Endothelial cell of umbilical vein (primary cell): ENCODE results near the gene C5orf58. TPM values are rescaled to one million over a fixed set of nuclear protein-coding genes. Genes with fewer than 3 reads are reported as not detected.

ENCODE experiments used
- BruUV-seq: library from RNA; stranded (reverse); fragments of 400-500 nt; replicated peaks from 2 replicates; lab custom pipeline; 2021; lab: Mats Ljungman, UMichigan
- CTCF ChIA-PET: fragments of 300-600, 350-600 bp; sonication (Branson Sonifier 250); formaldehyde crosslinking; loops from one replicate; lab custom pipeline; 2021; ENCODE audit warnings: antibody characterized with exemption, inconsistent platforms; lab: Charles Lee
- POLR2A ChIA-PET: fragments of 300-600, 350-600 bp; sonication (Branson Sonifier 250); formaldehyde crosslinking; loops from one replicate; lab custom pipeline; 2021; ENCODE audit warnings: antibody characterized with exemption, inconsistent platforms; lab: Charles Lee
- DNase-seq: peaks from one replicate; pipeline ENCODE4 v3.0.0-alpha.2; 2011; ENCODE audit warnings: low read depth, low spot score
- FAIRE-seq: peaks from 2 replicates; lab custom pipeline; 2011; peaks lifted over from hg19 to GRCh38; lab: Jason Lieb, UNC
- H2AFZ ChIP-seq: 2 replicates; pipeline ENCODE4 v1.6.0; 2012; ENCODE audit warnings: low read depth, low read length, control low read depth, inconsistent platforms
- H3K27ac ChIP-seq: 2 replicates; pipeline ENCODE4 v1.5.1; 2011; ENCODE audit warnings: low read depth, mild to moderate bottlenecking, control low read depth, low read length, moderate library complexity; ENCODE audit not compliant: insufficient read depth
- H3K27me3 ChIP-seq, 2 experiments: 2 replicates each; pipeline versions ENCODE4 v1.6.0 to v1.6.1; 2011; ENCODE audit warnings: low read length in 2 of 2, mixed read lengths in 1 of 2; ENCODE audit not compliant: control insufficient read depth in 2 of 2, insufficient read depth in 2 of 2
- H3K36me3 ChIP-seq, 2 experiments: 2 replicates in 1 of 2; 3 replicates in 1 of 2; pipeline ENCODE4 v1.5.1; 2011; ENCODE audit warnings: low read length in 2 of 2, mild to moderate bottlenecking in 1 of 2, moderate library complexity in 1 of 2; ENCODE audit not compliant: control insufficient read depth in 2 of 2, insufficient read depth in 2 of 2; ENCODE audit errors: extremely low read depth in 1 of 2
- H3K4me1 ChIP-seq: 3 replicates; pipeline ENCODE4 v1.5.1; 2011; ENCODE audit warnings: mild to moderate bottlenecking, low read length; ENCODE audit not compliant: control insufficient read depth, insufficient read depth; ENCODE audit errors: extremely low read depth
- H3K4me2 ChIP-seq: 2 replicates; pipeline ENCODE4 v1.6.1; 2011; ENCODE audit warnings: low read length, control low read depth, mixed read lengths; ENCODE audit not compliant: insufficient read depth
- H3K4me3 ChIP-seq, 3 experiments: fragments of 200-600 bp in 1 of 3; sonication (generic), shearing (Covaris generic) in 1 of 3; replicated peaks in 1 of 3; 2 replicates each; pipeline ENCODE4 v1.5.1; 2011 to 2016; ENCODE audit warnings: control low read depth in 3 of 3, low read length in 3 of 3, mild to moderate bottlenecking in 2 of 3, inconsistent platforms in 1 of 3, low read depth in 1 of 3, moderate library complexity in 1 of 3; ENCODE audit not compliant: insufficient read depth in 1 of 3
- H3K79me2 ChIP-seq: 2 replicates; pipeline ENCODE4 v1.6.0; 2012; ENCODE audit warnings: low read length, inconsistent platforms; ENCODE audit not compliant: control insufficient read depth, insufficient read depth
- H3K9ac ChIP-seq: replicated peaks from 2 replicates; pipeline ENCODE3; 2011; ENCODE audit warnings: low read length, control low read depth; ENCODE audit not compliant: insufficient read depth; ENCODE audit errors: extremely low read depth
- H3K9me1 ChIP-seq: replicated peaks from 3 replicates; pipeline ENCODE4 v1.6.0; 2011; ENCODE audit warnings: mild to moderate bottlenecking, low read length; ENCODE audit not compliant: control insufficient read depth, insufficient read depth; ENCODE audit errors: extremely low read depth
- H3K9me3 ChIP-seq: replicated peaks from 2 replicates; pipeline ENCODE4 v1.5.1; 2012; ENCODE audit warnings: low read length, inconsistent platforms; ENCODE audit not compliant: control insufficient read depth, insufficient read depth
- H4K20me1 ChIP-seq: replicated peaks from 2 replicates; pipeline ENCODE3; 2011; ENCODE audit warnings: mild to moderate bottlenecking, low read length; ENCODE audit not compliant: control insufficient read depth, insufficient read depth; ENCODE audit errors: extremely low read depth
- EZH2 ChIP-seq: IDR thresholded peaks from 2 replicates; pipeline ENCODE4 v1.6.1; 2012; ENCODE audit warnings: borderline replicate concordance, low read depth, mild to moderate bottlenecking, moderate library complexity, low read length, inconsistent platforms; ENCODE audit not compliant: severe bottlenecking
- FOS ChIP-seq: IDR thresholded peaks from 2 replicates; pipeline ENCODE4 v1.6.1; 2011; ENCODE audit warnings: mild to moderate bottlenecking, low read length, moderate library complexity, borderline replicate concordance; ENCODE audit not compliant: insufficient read depth
- GATA2 ChIP-seq: IDR thresholded peaks from 2 replicates; pipeline ENCODE4 v1.7.0; 2011; ENCODE audit warnings: low read depth, mild to moderate bottlenecking, moderate library complexity, mixed read lengths, low read length; ENCODE audit not compliant: insufficient read length, insufficient read depth
- JUN ChIP-seq: IDR thresholded peaks from 2 replicates; pipeline ENCODE4 v1.6.1; 2011; ENCODE audit warnings: borderline replicate concordance, low read depth; ENCODE audit not compliant: insufficient read length, insufficient read depth
- MYC ChIP-seq: IDR thresholded peaks from one replicate; pipeline ENCODE4 v1.6.1; 2011; ENCODE audit warnings: mild to moderate bottlenecking, low read depth, low read length
- POLR2A ChIP-seq: IDR thresholded peaks from 2 replicates; pipeline ENCODE4 v1.6.1; 2012; ENCODE audit warnings: low read depth, mild to moderate bottlenecking, control low read depth, low read length
- POLR2AphosphoS5 ChIP-seq: IDR thresholded peaks from 2 replicates; pipeline ENCODE4 v1.6.1; 2012; ENCODE audit warnings: low read depth, mild to moderate bottlenecking, control low read depth, low read length, moderate library complexity; ENCODE audit not compliant: insufficient read depth
- dilution Hi-C: fragments of 300-500 bp; cut with MboI; formaldehyde crosslinking; loops from one replicate; pipeline ENCODE4 v1.15.0; 2019; ENCODE audit warnings: low sequenced_read_pairs; ENCODE audit not compliant: extremely low pct_ligation_motif_present
- intact Hi-C: fragments of 100-400 bp; cut with micrococcal nuclease; formaldehyde crosslinking; loops from one replicate; pipeline ENCODE4 v1.10.0; 2022
- polyA plus RNA-seq, 4 experiments: library from polyadenylated mRNA; depleted of rRNA in 3 of 4; stranded (reverse) in 3 of 4; unstranded in 1 of 4; fragments of >200 nt; gene quantifications; 2 replicates each; pipeline versions ENCODE4 v1.2.1 to v1.2.3, GENCODE V29; 2011 to 2012; ENCODE audit warnings: missing spikeins in 1 of 4
- total RNA-seq: library from RNA; stranded (reverse); gene quantifications from 2 replicates; pipeline ENCODE4 v1.2.3, GENCODE V29; 2021
- TF ChIP-seq, protein P1 (sequence below): IDR thresholded peaks from 2 replicates; pipeline ENCODE4 v1.6.1; 2011; ENCODE audit not compliant: insufficient read depth, insufficient read length

C5orf58 gene
- total and polyA plus RNA-seq, 2 donors (not counting 3 experiments of a cell fraction or from before 2014, with no cell fraction given): not detected

DNA sequence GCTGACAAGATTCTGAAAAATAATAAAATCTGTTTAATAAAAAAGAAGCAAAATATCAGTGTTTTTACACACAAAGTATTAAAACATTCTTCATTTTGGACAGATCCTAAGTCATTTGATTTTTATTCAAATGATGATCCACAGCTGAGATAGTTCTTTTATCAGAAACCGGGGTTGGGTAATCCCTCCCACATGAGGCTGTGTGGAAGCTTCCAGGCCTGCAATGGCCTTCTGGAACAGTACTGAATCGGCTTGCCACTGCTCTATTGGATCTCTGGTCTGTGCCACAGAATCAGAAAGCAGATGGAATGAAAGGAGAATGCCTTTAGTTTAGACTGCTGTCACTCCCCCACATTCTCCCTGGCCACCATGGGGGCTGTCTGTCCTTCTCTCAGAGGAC is 6.1 kb upstream of the C5orf58 start:
- ChIA-PET POLR2A (no interaction called here), CTCF (interaction anchor here (0.8 to 6.9 kb wide), 23 partner anchors 10 to 406 kb away, joined by 3 to 140 read pairs (median 8); partner anchors contain the start of gene INSYN2B)
- no peaks in the 10 kb centered on the region for H3K9me3 ChIP-seq
- no peaks in the 10 kb centered on the region for H3K9me1 ChIP-seq
- no peak overlapping the region for H3K27ac ChIP-seq
- dilution Hi-C loops: no loop called here
- H3K4me3 ChIP-seq: no peak overlapping the region
- H2AFZ ChIP-seq: no peak overlapping the region
- BruUV-seq: no TSS peak
- DNase-seq: no peak
- H3K36me3 ChIP-seq: no peaks in the 10 kb centered on the region
- H4K20me1 ChIP-seq: no peaks in the 10 kb centered on the region
- H3K27me3 ChIP-seq: peaks cover 0 to 3% of the 10 kb centered on the region in 2 experiments
- intact Hi-C loops: loop anchor here (1.0 to 10.0 kb wide), 4 partner anchors 194 to 407 kb away; no protein-coding TSS in a partner anchor
- no peak for FAIRE-seq
- no peak for TF ChIP-seq POLR2AphosphoS5
- TF ChIP-seq MYC: no peak
- TF ChIP-seq, protein P1, sequence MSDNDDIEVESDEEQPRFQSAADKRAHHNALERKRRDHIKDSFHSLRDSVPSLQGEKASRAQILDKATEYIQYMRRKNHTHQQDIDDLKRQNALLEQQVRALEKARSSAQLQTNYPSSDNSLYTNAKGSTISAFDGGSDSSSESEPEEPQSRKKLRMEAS: no peak
- TF ChIP-seq GATA2: no peak
- no peak for TF ChIP-seq JUN
- TF ChIP-seq FOS: no peak
- TF ChIP-seq POLR2A: no peak
- no peak for TF ChIP-seq EZH2
- H3K4me2 ChIP-seq: no peak overlapping the region
- peaks cover 36% of the 10 kb centered on the region for H3K4me1 ChIP-seq
- no peaks in the 10 kb centered on the region for H3K79me2 ChIP-seq
- H3K9ac ChIP-seq: no peak overlapping the region
